ENCODE measurements around the gene OPHN1. TPM values are rescaled to one million over a fixed set of nuclear protein-coding genes. Genes with fewer than 3 reads are reported as not detected.

The OPHN1 gene
- total RNA-seq, 1 experiment from 2014 or later: 3.3 TPM

DNA sequence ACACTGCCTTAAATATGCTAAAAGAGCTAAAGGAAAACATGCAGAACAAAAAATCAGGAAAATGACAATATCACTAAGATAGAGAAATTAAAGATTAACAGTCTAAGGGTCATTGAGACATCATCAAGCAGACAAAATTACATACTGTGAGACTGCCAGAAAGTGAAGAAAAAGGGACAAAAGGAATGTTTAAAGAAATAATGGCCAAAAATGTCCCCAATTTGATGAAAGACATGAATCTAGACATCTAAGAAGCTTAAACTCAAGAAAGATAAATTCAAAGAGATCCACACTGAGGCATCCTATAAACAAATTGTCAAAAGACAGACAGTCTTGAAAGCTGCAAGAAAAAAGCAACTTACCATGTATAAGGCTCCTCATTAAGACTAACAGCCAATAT is 63.7 kb downstream of the OPHN1 start:
- intact Hi-C loops (cut with micrococcal nuclease; ENCODE audit: unreplicated experiment): no loop called here
- H3K4me1 ChIP-seq (ENCODE audit: insufficient read depth, low read length, poor library complexity, severe bottlenecking): no peaks in the 10 kb centered on the region
- H3K9me3 ChIP-seq (ENCODE audit: low read depth, low read length, poor library complexity, severe bottlenecking): peaks cover 4% of the 10 kb centered on the region
- no TSS peak for BruUV-seq (replicated peaks)
- TF ChIP-seq, protein P1, sequence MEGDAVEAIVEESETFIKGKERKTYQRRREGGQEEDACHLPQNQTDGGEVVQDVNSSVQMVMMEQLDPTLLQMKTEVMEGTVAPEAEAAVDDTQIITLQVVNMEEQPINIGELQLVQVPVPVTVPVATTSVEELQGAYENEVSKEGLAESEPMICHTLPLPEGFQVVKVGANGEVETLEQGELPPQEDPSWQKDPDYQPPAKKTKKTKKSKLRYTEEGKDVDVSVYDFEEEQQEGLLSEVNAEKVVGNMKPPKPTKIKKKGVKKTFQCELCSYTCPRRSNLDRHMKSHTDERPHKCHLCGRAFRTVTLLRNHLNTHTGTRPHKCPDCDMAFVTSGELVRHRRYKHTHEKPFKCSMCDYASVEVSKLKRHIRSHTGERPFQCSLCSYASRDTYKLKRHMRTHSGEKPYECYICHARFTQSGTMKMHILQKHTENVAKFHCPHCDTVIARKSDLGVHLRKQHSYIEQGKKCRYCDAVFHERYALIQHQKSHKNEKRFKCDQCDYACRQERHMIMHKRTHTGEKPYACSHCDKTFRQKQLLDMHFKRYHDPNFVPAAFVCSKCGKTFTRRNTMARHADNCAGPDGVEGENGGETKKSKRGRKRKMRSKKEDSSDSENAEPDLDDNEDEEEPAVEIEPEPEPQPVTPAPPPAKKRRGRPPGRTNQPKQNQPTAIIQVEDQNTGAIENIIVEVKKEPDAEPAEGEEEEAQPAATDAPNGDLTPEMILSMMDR (conservative IDR thresholded peaks at IDR 0.05; ENCODE audit: low read depth, low read length): no peak
- no peak for TF ChIP-seq EZH2 (IDR thresholded peaks at IDR 0.05; ENCODE audit: borderline replicate concordance, low read depth, low read length, poor library complexity, severe bottlenecking)
- no peak overlapping the region for H3K4me3 ChIP-seq (ENCODE audit: low read depth, low read length, poor library complexity, severe bottlenecking)
- no peaks in the 10 kb centered on the region for H3K27me3 ChIP-seq (replicated peaks; ENCODE audit: insufficient read depth, low read depth, low read length, poor library complexity)
- H3K36me3 ChIP-seq (ENCODE audit: insufficient read depth, low read length, poor library complexity, severe bottlenecking): no peaks in the 10 kb centered on the region
- H3K27ac ChIP-seq (ENCODE audit: low read depth, low read length, poor library complexity, severe bottlenecking): no peak overlapping the region
- no peak for DNase-seq (ENCODE audit: low spot score)
- ChIA-PET CTCF (interaction anchor here (0.6 kb wide), 1 partner anchor 726 kb away, joined by 3 read pairs; no protein-coding TSS in a partner anchor), POLR2A (ENCODE audit: low non-redundant PET) (no interaction called here)

DNA sequence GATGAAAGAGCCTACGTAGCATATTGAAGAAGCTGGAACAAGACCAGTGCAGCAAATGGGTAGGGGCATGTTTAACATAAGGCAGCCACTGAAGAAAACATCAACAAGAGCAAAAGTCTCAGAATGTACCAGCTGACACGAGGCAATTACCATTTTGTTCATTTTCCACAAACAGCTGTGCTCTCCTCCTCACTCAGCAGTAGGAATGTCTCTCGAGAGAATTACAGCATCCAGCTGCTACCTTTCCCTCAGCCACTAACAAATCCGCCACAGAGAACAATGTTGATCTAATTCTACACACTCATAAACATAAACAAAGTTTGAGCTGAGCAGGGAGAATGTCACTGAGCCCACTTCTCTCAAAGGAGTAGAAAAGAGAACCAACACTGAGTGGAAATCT is 68.0 kb downstream of the OPHN1 start:
- CTCF ChIA-PET: no interaction called here
- Histone ChIP-seq H3K36me3 (ENCODE audit: insufficient read depth, low read length, poor library complexity, severe bottlenecking) (no peaks in the 10 kb centered on the region), H3K27ac (ENCODE audit: low read depth, low read length, poor library complexity, severe bottlenecking) (no peak overlapping the region), H3K9me3 (ENCODE audit: low read depth, low read length, poor library complexity, severe bottlenecking) (peaks cover 4% of the 10 kb centered on the region), H3K4me1 (ENCODE audit: insufficient read depth, low read length, poor library complexity, severe bottlenecking) (no peaks in the 10 kb centered on the region), H3K4me3 (ENCODE audit: low read depth, low read length, poor library complexity, severe bottlenecking) (no peak overlapping the region), H3K27me3 (replicated peaks; ENCODE audit: insufficient read depth, low read depth, low read length, poor library complexity) (no peaks in the 10 kb centered on the region)
- TF ChIP-seq EZH2 (IDR thresholded peaks at IDR 0.05; ENCODE audit: borderline replicate concordance, low read depth, low read length, poor library complexity, severe bottlenecking): no peak
- TF ChIP-seq, protein P1 (conservative IDR thresholded peaks at IDR 0.05; ENCODE audit: low read depth, low read length): no peak
- intact Hi-C loops (cut with micrococcal nuclease; ENCODE audit: unreplicated experiment): no loop called here
- no peak for DNase-seq (ENCODE audit: low spot score)
- no TSS peak for BruUV-seq (replicated peaks)
- POLR2A ChIA-PET (ENCODE audit: low non-redundant PET): no interaction called here

DNA sequence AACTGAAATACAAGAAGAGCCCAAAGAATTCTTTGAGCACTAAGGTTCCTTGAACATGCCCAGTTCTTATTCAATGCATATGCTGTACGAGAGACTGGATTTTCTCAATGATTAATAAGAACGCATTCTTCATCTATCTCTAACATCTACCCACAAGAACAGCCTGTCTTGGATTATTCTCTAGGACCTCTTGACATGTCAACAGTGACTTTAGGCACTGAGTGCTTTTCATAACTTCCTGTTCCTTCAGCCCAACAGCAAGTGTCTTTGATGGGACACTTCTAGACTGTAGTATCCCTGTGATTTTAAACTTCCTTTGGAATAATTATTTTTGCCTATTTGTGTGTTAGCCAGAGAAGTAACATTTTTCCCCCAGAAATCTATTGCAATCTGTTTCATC is 69.3 kb downstream of the OPHN1 start:
- Histone ChIP-seq H3K36me3 (ENCODE audit: insufficient read depth, low read length, poor library complexity, severe bottlenecking) (no peaks in the 10 kb centered on the region), H3K9me3 (ENCODE audit: low read depth, low read length, poor library complexity, severe bottlenecking) (no peaks in the 10 kb centered on the region), H3K27me3 (replicated peaks; ENCODE audit: insufficient read depth, low read depth, low read length, poor library complexity) (no peaks in the 10 kb centered on the region), H3K27ac (ENCODE audit: low read depth, low read length, poor library complexity, severe bottlenecking) (no peak overlapping the region), H3K4me1 (ENCODE audit: insufficient read depth, low read length, poor library complexity, severe bottlenecking) (no peaks in the 10 kb centered on the region), H3K4me3 (ENCODE audit: low read depth, low read length, poor library complexity, severe bottlenecking) (no peak overlapping the region)
- DNase-seq (ENCODE audit: low spot score): no peak
- ChIA-PET CTCF (no interaction called here), POLR2A (ENCODE audit: low non-redundant PET) (no interaction called here)
- intact Hi-C loops (cut with micrococcal nuclease; ENCODE audit: unreplicated experiment): no loop called here
- BruUV-seq (replicated peaks): no TSS peak
- TF ChIP-seq EZH2 (IDR thresholded peaks at IDR 0.05; ENCODE audit: borderline replicate concordance, low read depth, low read length, poor library complexity, severe bottlenecking): no peak
- TF ChIP-seq, protein P1 (conservative IDR thresholded peaks at IDR 0.05; ENCODE audit: low read depth, low read length): no peak

All from A673 (cell line).